D721Med (cell line): ENCODE data around the gene BASP1.

Experiments used
- DNase-seq: peaks from one replicate; pipeline ENCODE4 v3.0.0; 2011; ENCODE audit warnings: low spot score; ENCODE audit not compliant: insufficient read length
- FAIRE-seq: peaks from 2 replicates; lab custom pipeline; 2011; peaks lifted over from hg19 to GRCh38; lab: Jason Lieb, UNC
- TF ChIP-seq, protein P1 (sequence below): IDR thresholded peaks from 2 replicates; pipeline ENCODE4 v1.5.1; 2012; ENCODE audit warnings: mild to moderate bottlenecking, control low read depth; ENCODE audit not compliant: insufficient read depth; ENCODE audit errors: missing control alignments

The BASP1 gene

DNA sequence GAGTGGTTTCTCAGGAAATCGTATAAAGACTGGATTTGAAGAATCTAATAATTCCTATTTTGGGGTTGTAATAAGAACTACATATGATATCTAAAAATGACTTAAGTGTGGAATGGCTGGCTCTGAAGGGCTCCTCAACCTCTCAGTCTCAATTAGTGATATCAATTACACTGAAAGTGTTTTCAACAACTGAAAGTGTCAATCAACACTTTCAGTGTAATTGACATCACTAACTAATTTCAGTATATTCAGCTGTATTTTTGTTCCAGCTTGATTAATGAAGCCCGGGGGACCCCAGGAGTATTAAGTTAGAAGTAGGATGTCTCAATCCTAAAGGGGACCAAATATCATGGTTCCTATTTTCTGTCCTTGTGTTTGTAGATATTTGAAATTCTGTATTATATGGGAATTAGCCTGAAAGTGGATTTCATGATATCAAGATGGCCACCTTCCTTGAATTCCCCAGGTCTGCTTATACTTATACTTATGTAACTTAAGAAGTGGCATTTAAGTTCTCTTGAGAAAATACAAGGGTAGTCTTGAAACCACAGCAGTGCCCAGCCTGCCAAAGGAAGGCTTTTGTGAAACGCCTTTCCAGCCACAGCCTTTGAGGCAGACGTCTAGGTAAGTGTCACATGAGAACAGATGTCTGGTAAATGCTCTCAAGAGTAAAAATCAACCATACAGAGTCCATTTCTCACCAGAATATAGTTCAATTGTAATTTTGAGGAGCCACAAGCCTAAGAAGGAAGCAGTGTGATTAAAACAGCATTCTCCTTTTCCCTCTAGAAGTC, 4.6 kb downstream of the BASP1 start:
- no peak for FAIRE-seq
- TF ChIP-seq, protein P1, sequence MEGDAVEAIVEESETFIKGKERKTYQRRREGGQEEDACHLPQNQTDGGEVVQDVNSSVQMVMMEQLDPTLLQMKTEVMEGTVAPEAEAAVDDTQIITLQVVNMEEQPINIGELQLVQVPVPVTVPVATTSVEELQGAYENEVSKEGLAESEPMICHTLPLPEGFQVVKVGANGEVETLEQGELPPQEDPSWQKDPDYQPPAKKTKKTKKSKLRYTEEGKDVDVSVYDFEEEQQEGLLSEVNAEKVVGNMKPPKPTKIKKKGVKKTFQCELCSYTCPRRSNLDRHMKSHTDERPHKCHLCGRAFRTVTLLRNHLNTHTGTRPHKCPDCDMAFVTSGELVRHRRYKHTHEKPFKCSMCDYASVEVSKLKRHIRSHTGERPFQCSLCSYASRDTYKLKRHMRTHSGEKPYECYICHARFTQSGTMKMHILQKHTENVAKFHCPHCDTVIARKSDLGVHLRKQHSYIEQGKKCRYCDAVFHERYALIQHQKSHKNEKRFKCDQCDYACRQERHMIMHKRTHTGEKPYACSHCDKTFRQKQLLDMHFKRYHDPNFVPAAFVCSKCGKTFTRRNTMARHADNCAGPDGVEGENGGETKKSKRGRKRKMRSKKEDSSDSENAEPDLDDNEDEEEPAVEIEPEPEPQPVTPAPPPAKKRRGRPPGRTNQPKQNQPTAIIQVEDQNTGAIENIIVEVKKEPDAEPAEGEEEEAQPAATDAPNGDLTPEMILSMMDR: no peak
- DNase-seq: no peak

DNA sequence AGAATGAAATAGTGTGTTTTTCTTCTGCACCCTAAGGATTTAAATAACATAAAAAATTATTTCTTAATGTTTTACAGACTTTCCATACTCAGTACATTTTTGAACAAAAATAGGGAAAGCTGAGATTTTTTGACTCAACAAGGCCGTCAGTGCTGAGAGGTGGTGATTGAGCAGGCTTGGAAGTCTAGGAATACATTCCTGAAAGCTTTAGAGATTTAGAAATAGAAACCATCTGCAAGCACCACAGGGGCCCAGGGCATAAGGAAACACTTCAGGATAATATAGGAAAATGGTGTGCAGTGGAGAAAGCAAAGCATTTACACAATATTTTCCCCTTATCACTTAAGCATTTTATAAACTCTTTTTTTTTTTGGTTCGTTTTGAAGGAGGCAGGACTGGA, 5.2 kb downstream of the BASP1 start:
- FAIRE-seq (no peak), DNase-seq (no peak)
- TF ChIP-seq, protein P1: no peak

DNA sequence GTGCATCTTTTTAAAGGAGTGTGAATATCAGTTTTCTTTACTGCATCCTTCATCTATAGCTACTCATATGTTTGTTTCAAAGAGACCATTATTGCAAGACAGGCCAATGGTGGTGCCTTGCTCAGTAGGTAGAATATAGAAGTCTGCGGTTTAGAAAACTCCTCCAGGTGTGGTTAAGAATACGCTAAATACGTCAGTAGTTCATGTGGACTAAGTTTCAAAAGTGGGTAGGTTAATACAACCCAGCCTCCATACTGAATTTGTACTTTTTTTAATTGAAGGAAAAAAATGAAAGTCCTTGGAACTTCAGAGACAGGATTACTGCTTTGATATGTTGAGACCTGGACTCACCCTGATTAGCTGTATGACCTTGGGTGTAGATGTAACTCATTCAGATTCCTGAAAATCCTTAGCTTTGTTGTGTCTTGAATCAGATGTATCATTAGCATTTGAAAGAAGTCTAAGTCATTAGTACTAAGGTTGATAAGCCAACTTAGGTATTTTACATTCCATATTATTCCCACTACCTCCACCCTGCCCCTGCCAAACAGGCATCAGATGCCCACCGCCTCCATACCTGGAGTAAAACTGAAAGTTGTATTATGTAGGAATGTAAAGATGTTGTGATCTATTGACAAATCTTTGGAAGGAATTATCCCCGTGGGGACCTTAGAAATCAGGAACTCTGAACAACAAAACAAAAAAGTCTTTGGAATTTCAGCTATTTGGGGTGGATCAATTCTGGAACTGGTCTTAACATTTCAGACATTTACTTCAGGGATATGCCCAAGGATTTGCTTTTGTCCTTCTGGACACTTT, 6.1 kb downstream of the BASP1 start:
- TF ChIP-seq, protein P1: no peak
- FAIRE-seq (no peak), DNase-seq (no peak)

DNA sequence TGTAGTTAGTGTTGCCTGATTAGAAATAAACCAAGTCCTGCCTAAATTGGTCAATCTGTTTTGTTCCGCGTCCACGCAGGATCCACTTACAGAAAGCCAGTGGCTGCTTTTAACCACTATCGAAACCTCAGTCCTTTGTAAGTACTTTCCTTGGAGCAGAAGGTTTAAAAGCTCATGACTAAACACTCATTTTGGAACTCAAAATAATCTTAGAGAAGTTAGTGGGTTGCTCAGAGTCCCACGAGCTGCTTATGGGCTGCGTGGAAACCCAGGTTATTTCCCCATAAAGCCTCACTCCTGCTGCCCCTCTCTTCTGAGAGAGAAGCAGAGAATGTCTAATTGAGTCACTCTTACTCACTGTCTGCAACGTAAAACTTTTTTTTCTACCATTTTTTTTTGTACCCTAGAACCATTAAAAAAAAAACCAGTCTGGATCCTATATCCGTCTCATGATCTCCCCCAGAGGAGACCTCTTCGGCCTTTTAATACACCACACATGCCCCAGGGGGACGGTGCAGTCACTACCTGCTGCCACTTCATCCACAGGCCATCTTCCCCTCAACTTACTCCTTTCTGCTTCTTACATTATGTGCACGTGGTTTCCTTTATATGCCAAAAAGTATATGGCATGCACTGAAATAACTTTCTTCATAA, 7.6 kb downstream of the BASP1 start:
- FAIRE-seq: no peak
- TF ChIP-seq, protein P1: no peak
- no peak for DNase-seq

DNA sequence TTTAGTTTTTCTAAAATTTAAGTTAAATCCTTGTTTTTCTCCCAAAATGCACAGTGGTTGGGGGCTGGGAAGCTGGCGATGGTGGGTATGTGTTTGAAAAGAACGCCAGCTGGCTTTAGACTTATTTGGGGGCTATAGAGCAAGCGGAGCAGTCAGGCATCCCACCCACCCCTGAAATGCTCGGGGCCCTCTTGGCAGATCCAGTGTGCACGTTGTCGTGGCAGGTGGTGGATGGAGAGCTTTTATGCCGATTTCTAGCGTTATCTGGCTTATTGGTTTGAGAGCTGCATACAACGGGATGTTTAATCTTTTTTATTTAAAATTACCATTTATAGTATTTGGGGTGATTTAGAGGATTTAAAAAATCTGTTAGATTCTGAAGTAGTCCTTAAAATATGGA, 8.1 kb downstream of the BASP1 start:
- DNase-seq (no peak), FAIRE-seq (no peak)
- TF ChIP-seq, protein P1: no peak

DNA sequence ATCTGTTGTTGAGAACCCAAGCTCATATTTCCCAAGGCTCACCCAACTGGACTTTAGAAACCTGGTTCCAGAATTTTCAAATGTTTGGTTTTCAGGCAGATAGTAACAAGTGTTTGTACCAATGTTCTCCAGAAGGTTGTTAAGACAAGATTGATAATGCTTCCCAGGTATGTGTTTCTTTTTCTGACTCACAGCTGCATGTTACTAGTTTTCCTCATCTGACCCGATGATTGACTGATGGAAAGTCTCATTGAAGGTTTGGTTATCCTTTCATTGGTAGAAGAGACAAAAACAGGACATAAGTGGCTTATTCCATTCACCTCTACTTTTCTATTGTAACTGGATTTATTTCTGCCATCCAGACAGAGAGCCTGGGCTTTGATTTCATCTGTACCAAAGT, 10.4 kb downstream of the BASP1 start:
- TF ChIP-seq, protein P1: no peak
- DNase-seq: no peak
- FAIRE-seq: no peak
